GM23248 (cell line): Measurements from ENCODE around the gene DIPK2A.

Source experiments
- EZH2 ChIP-seq: fragments of 200-600 bp; sonication (generic); IDR thresholded peaks from 2 replicates; pipeline ENCODE4 v1.6.1; 2018; ENCODE audit warnings: antibody characterized with exemption, mild to moderate bottlenecking; ENCODE audit not compliant: insufficient read depth, poor library complexity, severe bottlenecking
- EZH2phosphoT487 ChIP-seq: fragments of 200-600 bp; sonication (generic); IDR thresholded peaks from 2 replicates; pipeline ENCODE4 v1.6.1; 2018; ENCODE audit warnings: antibody characterized with exemption, moderate library complexity, mild to moderate bottlenecking, low read depth; ENCODE audit not compliant: insufficient read depth

DNA sequence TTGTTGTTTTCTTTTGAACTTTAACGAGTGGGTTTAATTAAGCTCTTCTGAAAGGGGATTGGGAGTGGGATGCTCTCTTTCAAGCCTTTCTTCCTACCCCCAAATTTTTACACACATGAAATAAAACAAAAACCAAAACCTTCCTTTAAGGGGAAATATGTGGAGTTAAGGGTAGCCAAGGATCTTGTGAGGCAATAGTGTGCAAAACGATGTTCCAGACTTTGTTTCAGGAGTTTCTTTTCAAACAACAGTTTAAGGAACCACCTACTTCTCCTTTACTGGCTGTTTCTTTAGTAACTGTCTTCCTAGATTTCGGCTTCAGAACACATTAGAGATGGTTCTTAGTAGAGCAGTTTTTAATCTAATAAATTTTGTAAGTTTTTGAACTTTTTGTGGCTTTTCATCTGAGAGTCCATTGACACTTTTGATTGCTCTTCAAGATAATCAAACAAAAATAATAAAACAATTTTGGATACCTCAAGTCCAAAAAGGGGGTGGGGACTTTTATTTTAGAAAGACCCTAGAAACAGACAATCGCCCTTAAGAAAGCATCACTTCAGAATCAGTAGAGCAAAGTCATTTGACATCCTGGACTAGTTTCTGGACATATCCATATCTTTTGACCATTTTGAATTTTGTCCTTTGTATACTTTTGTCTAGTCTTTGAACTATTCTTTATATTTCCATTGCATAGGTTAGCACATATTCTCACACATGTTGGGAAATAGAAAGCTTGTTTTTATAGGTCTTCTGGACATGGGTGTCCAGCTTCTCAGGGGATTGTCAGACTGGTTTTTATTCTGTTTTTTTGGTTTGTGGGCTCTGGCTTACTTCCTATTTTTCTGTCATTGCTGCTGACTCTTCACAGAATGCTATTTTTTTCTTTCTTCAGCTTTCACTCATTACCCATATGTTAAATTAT, 6.0 kb downstream of the DIPK2A start:
- TF ChIP-seq EZH2phosphoT487 (no peak), EZH2 (no peak)
